ENCODE results near the gene CXCL14.
"Not testable (repeated sequence)": the region's sequence is repeated elsewhere in the genome, so short reads cannot be mapped to it uniquely, and the experiment has no call there.

The CXCL14 gene

GRCh38 chr5:135541807-135542502 is 36.8 kb downstream of the CXCL14 start:
- no peak for DNase-seq

- DNase-seq = no peak
Measured at GRCh38 chr5:135539430-135540005, 39.3 kb downstream of the CXCL14 start.

GRCh38 chr5:135538261-135538660 is 40.5 kb downstream of the CXCL14 start:
- DNase-seq = no peak

DNA sequence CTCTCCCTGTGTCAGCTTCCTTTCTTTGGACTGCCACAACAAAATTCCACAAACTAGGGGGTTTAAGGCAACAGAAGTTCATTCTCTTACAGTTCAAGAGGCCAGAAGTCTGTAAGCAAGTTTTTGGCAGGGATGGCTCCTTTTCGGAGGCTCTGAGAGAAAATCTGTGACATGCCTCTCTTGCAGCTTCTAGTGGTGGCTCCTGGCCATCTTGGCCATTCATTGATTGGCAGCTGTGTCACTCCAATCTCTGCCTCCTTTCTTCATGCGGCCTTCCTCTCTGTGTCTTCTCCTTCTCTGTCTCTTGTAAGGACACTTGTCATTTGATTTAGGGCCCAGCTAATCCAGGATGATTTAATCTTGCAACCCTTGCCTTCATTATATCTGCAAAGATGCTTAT is 41.0 kb downstream of the CXCL14 start:
- DNase-seq = no peak

DNA sequence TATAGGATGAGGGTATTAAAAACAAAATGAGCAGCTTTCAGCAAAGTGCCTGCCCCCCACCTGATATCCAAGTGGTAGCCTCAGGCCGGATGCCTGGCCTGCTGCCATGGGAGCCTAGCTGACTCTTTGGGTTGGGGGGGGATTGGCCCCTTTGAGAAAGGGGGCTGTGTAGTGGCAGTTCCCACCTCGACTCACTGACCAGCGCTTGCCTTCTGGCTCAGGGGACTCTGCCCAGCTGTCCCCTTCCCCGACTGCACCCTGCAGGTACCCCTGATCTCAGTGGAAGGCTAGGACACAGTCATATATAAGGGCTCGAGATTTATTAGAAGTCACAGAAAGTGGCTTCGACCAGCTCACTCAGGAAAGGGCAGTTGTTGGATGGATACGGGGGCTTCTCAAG is 41.5 kb downstream of the CXCL14 start:
- DNase-seq = no peak

DNA sequence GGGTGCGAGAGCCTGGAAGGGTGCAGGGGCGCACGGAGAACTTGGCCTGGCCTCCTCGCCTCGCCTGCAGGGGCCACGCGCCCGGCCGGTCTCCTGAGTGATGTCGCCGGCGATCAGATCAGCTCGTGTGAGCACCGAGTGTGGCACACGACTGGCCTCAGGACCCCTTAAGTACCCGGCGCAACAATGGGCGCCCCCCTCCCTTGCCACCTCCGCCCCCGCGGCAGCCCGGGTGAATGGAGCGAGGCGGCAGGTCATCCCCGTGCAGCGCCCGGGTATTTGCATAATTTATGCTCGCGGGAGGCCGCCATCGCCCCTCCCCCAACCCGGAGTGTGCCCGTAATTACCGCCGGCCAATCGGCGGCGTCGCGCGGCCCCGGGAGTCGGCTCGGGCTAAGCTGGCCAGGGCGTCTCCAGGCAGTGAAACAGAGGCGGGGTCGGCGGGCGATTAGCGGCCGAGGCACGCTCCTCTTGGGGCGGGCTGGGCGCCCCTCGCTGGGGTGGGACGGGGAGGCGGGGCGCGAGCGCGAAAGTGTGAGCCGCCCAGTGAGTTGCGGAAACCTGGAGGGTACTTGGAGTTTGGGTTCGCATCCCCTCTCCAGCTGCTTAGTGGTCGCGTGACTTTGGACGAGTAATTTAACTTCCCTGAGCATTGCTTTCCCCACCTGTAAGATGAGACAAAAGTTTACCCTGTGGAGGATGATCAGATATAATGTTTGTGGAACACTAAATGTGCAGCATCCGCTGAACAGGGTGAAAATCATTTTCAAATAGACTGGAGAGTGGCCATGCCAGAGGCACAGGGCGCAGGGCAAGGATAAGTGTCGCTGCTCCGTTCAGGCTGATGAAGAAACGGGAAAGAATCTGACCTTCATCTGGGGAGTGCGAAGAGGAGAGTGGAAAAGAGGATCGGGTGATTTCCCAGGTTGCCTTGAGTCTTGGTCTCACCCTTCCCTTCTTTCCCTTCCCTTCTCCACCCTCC is 42.7 kb downstream of the CXCL14 start, which contains the start of gene NEUROG1:
Gene NEUROG1 (minus strand): TSS at position 145 of the 982 bp plus-strand sequence. CDS start 274 bp downstream, outside the sequence.
- DNase-seq = no peak

GRCh38 chr5:135535420-135535819 is 43.4 kb downstream of the CXCL14 start:
- no peak for DNase-seq

DNA sequence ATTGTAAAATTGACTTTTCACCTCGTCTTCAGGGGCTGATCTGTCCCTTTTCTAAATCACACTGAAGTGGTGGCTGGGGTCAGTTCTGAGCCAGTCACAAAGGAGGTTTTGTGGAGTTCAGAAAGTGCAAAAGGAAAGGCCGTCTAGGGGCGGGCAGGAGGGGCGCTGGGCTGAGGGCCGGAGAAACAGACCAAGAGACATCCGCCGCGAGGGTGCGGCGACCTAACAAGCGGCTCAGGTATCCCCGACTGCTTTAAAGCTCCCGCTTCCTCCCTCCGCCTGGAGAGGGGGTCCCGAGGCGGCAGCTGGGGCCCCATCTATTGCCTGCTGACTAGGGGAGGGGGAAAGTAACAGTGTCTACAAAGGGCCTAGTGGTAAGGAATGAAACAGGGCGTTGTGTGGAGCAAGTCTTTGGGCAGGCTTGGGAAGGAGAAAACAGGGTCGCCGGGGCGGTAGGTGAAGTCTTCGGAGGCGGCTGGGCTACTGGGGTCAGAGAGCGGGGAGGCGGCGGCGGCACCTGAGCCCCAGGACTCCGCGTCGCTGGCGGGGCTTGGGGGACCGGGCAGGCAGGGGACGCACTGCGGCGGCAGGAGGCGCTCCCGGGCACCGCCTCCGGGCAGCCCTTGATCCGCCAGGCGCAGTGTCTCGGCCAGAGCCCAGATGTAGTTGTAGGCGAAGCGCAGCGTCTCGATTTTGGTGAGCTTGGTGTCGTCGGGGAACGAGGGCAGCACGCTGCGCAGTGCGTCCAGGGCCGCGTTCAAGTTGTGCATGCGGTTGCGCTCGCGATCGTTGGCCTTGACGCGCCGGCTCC is 44.0 kb downstream of the CXCL14 start:
- no peak for DNase-seq

DNA sequence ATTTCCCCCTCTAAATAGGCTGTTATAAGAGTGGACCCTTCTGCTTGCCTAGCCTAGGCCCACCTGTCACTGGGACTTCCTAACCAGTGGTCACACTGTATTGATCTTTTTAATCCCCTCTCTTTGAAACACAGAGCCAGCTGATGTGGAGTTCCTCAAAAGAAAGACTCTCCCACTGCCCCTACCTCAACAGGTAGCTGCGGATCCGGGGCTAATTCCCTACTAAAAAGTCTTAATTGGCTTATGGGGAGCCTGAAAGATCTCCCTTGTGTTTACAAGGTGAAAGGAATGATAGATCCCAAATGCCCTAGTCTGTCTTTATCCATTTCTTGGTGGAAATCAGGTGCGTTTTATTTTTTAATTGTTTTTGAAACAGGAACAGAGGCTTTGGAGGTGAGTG is 45.0 kb downstream of the CXCL14 start:
- no peak for DNase-seq

DNA sequence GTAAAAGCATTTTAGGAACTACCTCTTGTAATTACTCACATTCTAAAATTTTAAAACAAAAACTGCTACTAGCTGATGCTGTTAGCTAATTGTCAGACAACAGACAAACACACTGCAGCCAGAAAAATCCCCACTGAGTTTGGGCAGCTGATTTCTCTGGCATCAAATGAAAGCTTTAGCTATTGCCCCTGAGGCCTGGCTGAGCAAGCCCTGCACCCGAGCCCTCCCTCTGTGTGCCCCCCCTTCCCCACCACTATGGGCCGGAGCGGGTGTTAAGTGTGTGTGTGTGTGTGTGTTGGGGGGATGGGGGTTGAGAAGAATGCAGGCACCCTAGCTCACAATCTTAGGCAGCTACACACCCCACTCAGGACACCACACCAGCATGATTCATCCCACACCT is 45.5 kb downstream of the CXCL14 start:
- DNase-seq = no peak

- not testable (repeated sequence) for DNase-seq
Measured at GRCh38 chr5:135529576-135529975, 49.2 kb downstream of the CXCL14 start.

GRCh38 chr5:135526924-135527323 is 51.9 kb downstream of the CXCL14 start:
- no peak for DNase-seq

DNA sequence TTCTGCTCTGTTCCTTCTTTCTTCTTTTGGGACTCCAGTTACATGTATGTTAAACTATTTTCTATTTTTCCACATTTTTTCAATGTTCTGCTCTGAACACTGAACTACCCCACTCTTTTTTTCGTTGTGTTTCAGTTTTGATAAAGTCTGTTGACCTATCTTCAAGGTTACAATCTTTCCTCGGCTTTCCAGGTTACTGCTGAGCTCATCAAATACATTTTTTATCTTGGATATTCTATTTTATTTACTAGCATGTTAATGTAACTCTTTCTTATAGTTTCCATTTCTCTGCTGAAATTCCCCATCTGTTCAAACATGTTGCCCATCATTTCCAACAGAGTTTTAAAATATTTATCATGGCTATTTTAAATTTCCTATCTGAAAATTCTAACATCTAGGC is 56.8 kb downstream of the CXCL14 start:
- no peak for DNase-seq

All from CD4-positive, alpha-beta T cell treated with Interleukin-6 for 4 hours (primary cell).